GM21360 (cell line): ENCODE data around the gene ARHGAP45.

Source experiments
- ATAC-seq: cut with Tn5 transposase; IDR thresholded peaks from one replicate; pipeline ENCODE4 v1.9.1; 2021; ENCODE audit warnings: mild to moderate bottlenecking, moderate library complexity; ENCODE audit not compliant: unreplicated experiment

ARHGAP45 gene

GRCh38 chr19:1053176-1054101 is 13.5 kb upstream of the ARHGAP45 start:
- ATAC-seq = no peak

GRCh38 chr19:1054102-1055027 is 12.6 kb upstream of the ARHGAP45 start:
- no peak for ATAC-seq

- ATAC-seq = no peak
Observed at GRCh38 chr19:1055028-1055425, 11.9 kb upstream of the ARHGAP45 start.

- ATAC-seq = no peak
Observed at GRCh38 chr19:1055886-1056620, 10.9 kb upstream of the ARHGAP45 start.

GRCh38 chr19:1057176-1057855 is 9.7 kb upstream of the ARHGAP45 start:
- ATAC-seq = no peak

- ATAC-seq = no peak
Observed at GRCh38 chr19:1058112-1058511, 8.9 kb upstream of the ARHGAP45 start.

- ATAC-seq = no peak
Observed at GRCh38 chr19:1060689-1061088, 6.3 kb upstream of the ARHGAP45 start.

- no peak for ATAC-seq
Observed at GRCh38 chr19:1061987-1062386, 5.0 kb upstream of the ARHGAP45 start.

GRCh38 chr19:1062387-1063029 is 4.5 kb upstream of the ARHGAP45 start:
- ATAC-seq = no peak

GRCh38 chr19:1063030-1063908 is 3.7 kb upstream of the ARHGAP45 start:
- ATAC-seq = no peak

- ATAC-seq = no peak
Observed at GRCh38 chr19:1063909-1064660, 2.9 kb upstream of the ARHGAP45 start.

GRCh38 chr19:1064661-1065605 is 2.0 kb upstream of the ARHGAP45 start:
- no peak for ATAC-seq

GRCh38 chr19:1065606-1066109 is 1.3 kb upstream of the ARHGAP45 start:
- ATAC-seq = no peak

GRCh38 chr19:1066251-1066747 is 668 bp upstream of the ARHGAP45 start:
- ATAC-seq = no peak

- ATAC-seq = no peak
Observed at GRCh38 chr19:1067341-1067957, 482 bp downstream of the ARHGAP45 start.
